Stomach (tissue), 4 donors: ENCODE results near the gene C5orf47.
A peak's percentile ranks its signal among the peaks of the same experiment; 100 is the strongest.

ENCODE experiments used
- CTCF ChIP-seq, 7 experiments: fragments of 450-650 bp in 4 of 7; fragments of 200-600 bp in 3 of 7; sonication (generic) in 3 of 7; IDR thresholded peaks; one replicate each; pipeline ENCODE4 v1.5.1; 2016 to 2019; ENCODE audit warnings: antibody characterized with exemption in 7 of 7, control low read depth in 2 of 7, mild to moderate bottlenecking in 1 of 7
- POLR2A ChIP-seq, 4 donors: fragments of 450-650 bp; IDR thresholded peaks; one replicate each; pipeline ENCODE4 v1.6.1; 2016; ENCODE audit warnings: antibody characterized with exemption in 4 of 4, control low read depth in 2 of 4, mild to moderate bottlenecking in 1 of 4, moderate library complexity in 1 of 4
- POLR2AphosphoS5 ChIP-seq, 3 donors: sonication (generic); formaldehyde crosslinking; IDR thresholded peaks; one replicate each; pipeline ENCODE4 v1.6.1; 2016; ENCODE audit warnings: antibody characterized with exemption in 3 of 3

GRCh38 chr5:173984218-173984617 is 4.8 kb upstream of the C5orf47 start:
- TF ChIP-seq CTCF (IDR thresholded peaks at IDR 0.05): peak in 2 of 7 experiments; percentile 10 to 15
- no peak for TF ChIP-seq POLR2A (IDR thresholded peaks at IDR 0.05)
- TF ChIP-seq POLR2AphosphoS5 (IDR thresholded peaks at IDR 0.05): no peak
